Right cardiac atrium (tissue), 5 donors: ENCODE data around the gene ELK1. TPM values are rescaled to one million over a fixed set of nuclear protein-coding genes. Genes with fewer than 3 reads are reported as not detected.

ENCODE experiments used
- ATAC-seq, 2 donors: fragments of 200-7000 bp; cut with Tn5 transposase; one replicate each; pipeline versions ENCODE4 v1.8.0 to v1.9.1; 2020; ENCODE audit warnings: moderate library complexity in 2 of 2, mild to moderate bottlenecking in 1 of 2
- DNase-seq, 3 donors: peaks; one replicate each; pipeline ENCODE4 v3.0.0-alpha.2; 2020
- H3K27ac ChIP-seq: one replicate; pipeline ENCODE4 v1.5.1; 2013; ENCODE audit warnings: mild to moderate bottlenecking, low read length, control low read depth, moderate library complexity
- H3K27me3 ChIP-seq: one replicate; pipeline ENCODE4 v1.6.1; 2013; ENCODE audit not compliant: control insufficient read depth, insufficient read depth
- H3K4me1 ChIP-seq: one replicate; pipeline ENCODE4 v1.6.1; 2013; ENCODE audit warnings: low read length; ENCODE audit not compliant: control insufficient read depth, insufficient read depth
- H3K4me3 ChIP-seq: one replicate; pipeline ENCODE4 v1.5.1; 2013; ENCODE audit warnings: low read length, control low read depth
- H3K9me3 ChIP-seq: one replicate; pipeline ENCODE4 v1.6.1; 2013; ENCODE audit warnings: low read length; ENCODE audit not compliant: control insufficient read depth
- WGBS: extraction: QIAGEN DNeasy Blood & Tissue Kit; methylation state at CpG from one replicate; pipeline ENCODE4 v1.1.7; 2013; 5-methylcytosine and 5-hydroxymethylcytosine counted together
- intact Hi-C, 4 donors: fragments of 100-400 bp; cut with DNase I; formaldehyde crosslinking; loops; one replicate each; pipeline versions ENCODE4 v1.11.0 to v1.14.0; 2022 to 2023
- microRNA-seq, 2 donors: library from miRNA; unstranded; fragments of <30 nt; microRNA quantifications; one replicate each; pipeline ENCODE4 v1.2.0, GENCODE V29; 2020 to 2021
- polyA plus RNA-seq: library from polyadenylated mRNA; stranded (reverse); fragments of 200-250 nt; gene quantifications from one replicate; pipeline ENCODE4 v1.2.3, GENCODE V29; 2013
- total RNA-seq, 4 donors: library from RNA; stranded (reverse); fragmentation: NEBNext Ultra II Directional; extraction: Animal tissue kit (Norgen Biotek cat#: 25700); gene quantifications; one replicate each; pipeline ENCODE4 v1.2.1, GENCODE V29; 2021
- donor health status: healthy with polysubstance abuse.
- donor health status: DM: no; HTN: yes; CAD: no.
- donor health status: DM: no; HTN: no; CAD: no.
- donor health status: DM: no; HTN: yes; CAD: no; lungs with severe emphysema.
- donor health status: DM: yes; HTN: yes; CAD: no.

Gene ELK1
- total and polyA plus RNA-seq, 5 donors, result 16.7 to 32.3 (median 24.3) TPM

DNA sequence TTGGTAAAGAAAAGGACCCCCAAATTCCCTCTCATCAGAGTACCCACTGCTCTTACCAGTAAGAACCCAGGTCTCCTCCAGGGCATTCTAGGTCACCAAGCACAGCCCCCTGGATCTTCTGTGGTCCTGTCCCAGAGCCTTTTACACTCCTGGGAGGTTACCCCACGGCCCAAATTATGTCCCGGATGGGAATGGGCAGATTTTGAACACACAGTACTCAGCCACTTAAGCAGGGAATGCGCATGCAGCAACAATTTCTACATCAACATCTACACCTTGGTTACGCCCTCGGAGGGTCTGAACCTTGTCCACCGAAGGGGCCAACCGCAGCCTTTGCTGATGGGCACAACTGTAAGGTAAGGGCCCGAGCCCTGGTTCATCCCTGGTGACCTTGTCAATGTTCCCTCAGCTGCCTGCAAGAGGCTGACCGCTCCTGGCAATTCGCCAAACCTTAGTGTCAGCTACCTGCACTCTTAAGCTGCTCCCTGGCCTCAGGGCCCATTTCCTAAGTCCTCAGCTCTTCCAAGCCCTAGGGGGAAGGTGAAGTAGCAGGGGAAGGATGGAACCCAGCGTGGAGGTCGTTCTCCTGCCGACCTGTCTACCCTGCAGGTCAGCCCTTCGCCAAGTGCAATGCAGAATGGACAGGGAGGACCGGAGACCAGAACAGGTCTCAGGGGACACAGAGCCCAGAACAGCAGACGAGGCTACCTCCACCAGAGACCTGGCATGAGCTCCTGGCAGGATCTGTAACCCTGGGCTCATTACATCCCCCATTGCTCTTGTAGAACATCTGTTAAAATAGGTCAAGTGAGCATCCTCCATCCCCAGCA, 62.2 kb downstream of the ELK1 start:
- DNase-seq (peak in 1 of 3 donors; percentile 24), ATAC-seq (no peak)
- intact Hi-C loops, result no loop called here
- Histone ChIP-seq H3K9me3 (no peaks in the 10 kb centered on the region), H3K27me3 (no peaks in the 10 kb centered on the region), H3K27ac (no peak overlapping the region), H3K4me1 (no peaks in the 10 kb centered on the region), H3K4me3 (no peak overlapping the region)
- 85% methylated on average over 16 of the region's 16 CpGs for WGBS

DNA sequence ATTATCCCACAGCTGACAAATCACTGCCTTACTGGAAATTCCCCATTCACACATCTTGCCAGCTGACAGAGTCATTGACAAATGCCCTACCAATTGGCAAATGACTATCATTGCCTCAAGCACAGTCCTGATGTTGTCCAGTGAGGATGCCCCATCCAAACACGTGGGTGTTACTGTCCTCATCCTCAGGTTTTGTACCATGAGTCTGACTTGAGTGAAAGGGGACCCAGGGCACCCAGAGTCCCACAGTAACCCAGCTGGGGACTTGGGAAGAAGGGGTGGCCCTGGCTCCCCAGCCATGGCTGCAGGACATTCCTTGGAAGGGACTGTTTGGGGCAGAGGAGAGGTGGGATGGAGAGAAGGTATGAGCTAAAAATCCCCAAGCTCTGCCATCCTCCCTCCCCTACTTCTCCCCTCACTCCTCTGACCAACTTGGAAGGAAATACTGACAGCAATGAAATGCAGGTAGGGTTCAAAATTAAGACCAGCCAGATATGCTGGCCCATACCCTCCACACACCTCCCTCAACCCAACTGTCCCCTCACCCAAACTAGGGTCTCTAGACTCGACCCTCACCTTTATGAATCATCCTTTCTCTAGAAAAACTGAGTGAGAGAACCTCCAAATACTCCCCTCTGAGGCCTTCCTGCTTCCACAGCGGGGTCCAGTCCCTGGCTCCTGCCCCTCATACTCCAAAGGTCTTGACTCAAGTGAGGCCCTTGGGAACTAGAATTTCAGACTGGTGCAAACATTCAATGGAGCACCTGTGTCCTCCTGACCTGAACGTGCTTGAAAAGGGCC, 63.1 kb downstream of the ELK1 start:
- no peaks in the 10 kb centered on the region for H3K9me3 ChIP-seq
- no peak for ATAC-seq

DNA sequence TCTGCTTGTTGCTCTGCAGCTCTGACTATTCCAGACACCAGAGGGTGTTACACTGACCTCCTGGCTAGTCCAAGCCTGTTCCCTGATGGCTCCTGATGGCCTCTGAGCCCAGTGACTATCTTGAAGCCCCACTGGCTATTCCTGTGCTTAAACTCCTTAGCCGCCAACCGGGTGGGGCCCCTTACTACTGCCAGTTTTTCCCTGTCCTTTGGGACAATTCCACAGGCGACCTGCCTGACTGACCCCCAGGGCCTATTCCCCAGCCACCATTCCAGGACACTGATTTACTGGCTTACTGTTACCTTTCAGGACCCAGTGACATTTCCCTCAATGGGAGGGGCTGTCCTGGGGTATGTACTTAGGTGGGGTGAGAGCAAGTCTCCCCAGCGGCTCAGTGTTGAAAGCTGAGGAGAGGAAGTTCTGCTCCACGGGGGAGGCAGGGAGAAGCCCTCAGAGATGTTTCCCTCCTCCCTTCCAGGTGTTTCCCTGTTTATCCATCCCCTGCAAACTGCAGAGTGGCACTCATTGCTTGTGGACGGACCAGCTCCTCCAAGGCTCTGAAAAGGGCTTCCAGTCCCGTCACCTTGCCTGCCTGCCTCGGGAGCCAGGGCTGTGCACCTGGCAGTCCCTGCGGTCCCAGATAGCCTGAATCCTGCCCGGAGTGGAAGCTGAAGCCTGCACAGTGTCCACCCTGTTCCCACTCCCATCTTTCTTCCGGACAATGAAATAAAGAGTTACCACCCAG, 64.1 kb downstream of the ELK1 start:
- WGBS, result 55% methylated on average over 11 of the region's 11 CpGs
- Histone ChIP-seq H3K27me3 (no peaks in the 10 kb centered on the region), H3K9me3 (no peaks in the 10 kb centered on the region), H3K27ac (no peak overlapping the region), H3K4me1 (no peaks in the 10 kb centered on the region), H3K4me3 (no peak overlapping the region)
- no peak for ATAC-seq
- intact Hi-C loops, result no loop called here
- no peak for DNase-seq

More for the DNA sequence above, 63.1 kb downstream of the ELK1 start:
- intact Hi-C loops, result no loop called here
- WGBS, result 67% methylated on average over 4 of the region's 4 CpGs
- H3K27me3 ChIP-seq, result no peaks in the 10 kb centered on the region
- no peak overlapping the region for H3K4me3 ChIP-seq
- DNase-seq, result no peak
- no peak overlapping the region for H3K27ac ChIP-seq
- H3K4me1 ChIP-seq, result no peaks in the 10 kb centered on the region

Small RNA genes lying within 50 kb of the gene (microRNA-seq; reads per million reads assigned to microRNA genes)
- 0 reads per million in 2 donors for gene MIR4769

Other genes starting within 250 kb of the ELK1 start
- gene ZNF41, start 167.3 kb downstream of the ELK1 start, total RNA-seq, result 10 to 100 TPM; 13.6 to 15.0 (median 14.4) TPM
- gene ZNF41, start 167.3 kb downstream of the ELK1 start, polyA plus RNA-seq, result 4.6 TPM
- gene ARAF, start 89.4 kb downstream of the ELK1 start, total RNA-seq, result 10 to 100 TPM; 65.9 to 73.2 (median 69.2) TPM
- 33.2 TPM for gene ARAF, start 89.4 kb downstream of the ELK1 start, polyA plus RNA-seq
- 100 to 1,000 TPM; 254 to 515 (median 403) TPM for gene TIMP1, start 68.1 kb downstream of the ELK1 start, total RNA-seq
- gene TIMP1, start 68.1 kb downstream of the ELK1 start, polyA plus RNA-seq, result 284 TPM
- gene SYN1, start 30.7 kb downstream of the ELK1 start, total RNA-seq, result 10 to 100 TPM in 2 of 4 donors, 1 to 10 TPM in 2; 8.6 to 17.5 (median 13.0) TPM
- gene SYN1, start 30.7 kb downstream of the ELK1 start, polyA plus RNA-seq, result 21.9 TPM
- 1 to 10 TPM; 6.1 to 7.7 (median 7.4) TPM for gene CFP, start 20.6 kb downstream of the ELK1 start, total RNA-seq
- 4.7 TPM for gene CFP, start 20.6 kb downstream of the ELK1 start, polyA plus RNA-seq
- gene UXT, start 8.6 kb upstream of the ELK1 start, total RNA-seq, result 100 to 1,000 TPM in 3 of 4 donors, 10 to 100 TPM in 1; 97.8 to 115 (median 103) TPM
- gene UXT, start 8.6 kb upstream of the ELK1 start, polyA plus RNA-seq, result 155 TPM
- gene ZNF81, start 186.3 kb upstream of the ELK1 start, total RNA-seq, result 10 to 100 TPM in 2 of 4 donors, 1 to 10 TPM in 2; 6.2 to 12.4 (median 9.8) TPM
- gene ZNF81, start 186.3 kb upstream of the ELK1 start, polyA plus RNA-seq, result 2.2 TPM